Caco-2 (cell line): ENCODE measurements around the gene UTS2. TPM values are rescaled to one million over a fixed set of nuclear protein-coding genes. Genes with fewer than 3 reads are reported as not detected.

Source experiments
- BruUV-seq: library from RNA; stranded (reverse); fragments of 400-500 nt; replicated peaks from 2 replicates; lab custom pipeline; 2021; lab: Mats Ljungman, UMichigan
- CTCF ChIA-PET: fragments of 300-600 bp; sonication (Branson Sonifier 250); formaldehyde crosslinking; loops from one replicate; lab custom pipeline; 2022; ENCODE audit warnings: antibody characterized with exemption; lab: Charles Lee
- POLR2A ChIA-PET: fragments of 300-600 bp; sonication (Branson Sonifier 250); formaldehyde crosslinking; loops from one replicate; lab custom pipeline; 2022; ENCODE audit warnings: antibody characterized with exemption; lab: Charles Lee
- DNase-seq, 2 experiments: peaks; one replicate each; pipeline versions ENCODE4 v3.0.0 to v3.0.0-alpha.2; 2020 to 2022
- H3K27me3 ChIP-seq: replicated peaks from 2 replicates; pipeline ENCODE4 v1.6.0; 2011; ENCODE audit warnings: low read length; ENCODE audit not compliant: control insufficient read depth, insufficient read depth
- H3K36me3 ChIP-seq: 2 replicates; pipeline ENCODE4 v1.5.1; 2011; ENCODE audit warnings: low read length; ENCODE audit not compliant: control insufficient read depth, insufficient read depth
- H3K4me1 ChIP-seq: fragments of 250-450 bp; sonication (Bioruptor Pico); 2 replicates; pipeline ENCODE4 v1.5.1; 2020; ENCODE audit warnings: mild to moderate bottlenecking
- H3K4me3 ChIP-seq: 2 replicates; pipeline ENCODE4 v1.5.1; 2011; ENCODE audit warnings: low read depth, mild to moderate bottlenecking, control low read depth, low read length
- H3K9me3 ChIP-seq: fragments of 250-450 bp; sonication (Bioruptor Pico); 2 replicates; pipeline ENCODE4 v1.5.1; 2020; ENCODE audit warnings: mild to moderate bottlenecking, moderate library complexity
- H3K27ac Mint-ChIP-seq: one replicate; pipeline ENCODE4 v1.8.0; 2022; ENCODE audit warnings: mixed read lengths; ENCODE audit not compliant: unreplicated experiment
- H3K27me3 Mint-ChIP-seq: one replicate; pipeline ENCODE4 v1.8.0; 2022; ENCODE audit warnings: mixed read lengths; ENCODE audit not compliant: insufficient read depth, unreplicated experiment
- H3K36me3 Mint-ChIP-seq: one replicate; pipeline ENCODE4 v1.8.0; 2022; ENCODE audit warnings: mild to moderate bottlenecking, mixed read lengths; ENCODE audit not compliant: insufficient read depth, unreplicated experiment
- H3K4me1 Mint-ChIP-seq: one replicate; pipeline ENCODE4 v1.8.0; 2022; ENCODE audit warnings: low read depth, mixed read lengths; ENCODE audit not compliant: unreplicated experiment
- H3K4me3 Mint-ChIP-seq: one replicate; pipeline ENCODE4 v1.8.0; 2022; ENCODE audit warnings: mild to moderate bottlenecking, moderate library complexity, mixed read lengths; ENCODE audit not compliant: unreplicated experiment
- H3K9me3 Mint-ChIP-seq: one replicate; pipeline ENCODE4 v1.8.0; 2022; ENCODE audit warnings: mixed read lengths; ENCODE audit not compliant: unreplicated experiment
- intact Hi-C: fragments of 100-400 bp; cut with micrococcal nuclease; formaldehyde crosslinking; loops from one replicate; pipeline ENCODE4 v1.10.0; 2022; ENCODE audit not compliant: unreplicated experiment
- total RNA-seq: library from RNA; stranded (reverse); gene quantifications from 2 replicates; pipeline ENCODE4 v1.2.3, GENCODE V29; 2022
- TF ChIP-seq, protein P1 (sequence below), 2 experiments: fragments of 200-600 bp in 1 of 2; IDR thresholded peaks; 1 replicate in 1 of 2; 2 replicates in 1 of 2; pipeline versions ENCODE4 v1.5.1 to v1.8.0; 2011 to 2022; ENCODE audit warnings: antibody characterized with exemption in 1 of 2, control low read depth in 1 of 2, inconsistent platforms in 1 of 2, low read depth in 1 of 2, low read length in 1 of 2, mild to moderate bottlenecking in 1 of 2, moderate library complexity in 1 of 2; ENCODE audit not compliant: insufficient read depth in 1 of 2, severe bottlenecking in 1 of 2, unreplicated experiment in 1 of 2

UTS2 gene
- total RNA-seq, 1 experiment from 2014 or later, result 10.8 TPM

DNA sequence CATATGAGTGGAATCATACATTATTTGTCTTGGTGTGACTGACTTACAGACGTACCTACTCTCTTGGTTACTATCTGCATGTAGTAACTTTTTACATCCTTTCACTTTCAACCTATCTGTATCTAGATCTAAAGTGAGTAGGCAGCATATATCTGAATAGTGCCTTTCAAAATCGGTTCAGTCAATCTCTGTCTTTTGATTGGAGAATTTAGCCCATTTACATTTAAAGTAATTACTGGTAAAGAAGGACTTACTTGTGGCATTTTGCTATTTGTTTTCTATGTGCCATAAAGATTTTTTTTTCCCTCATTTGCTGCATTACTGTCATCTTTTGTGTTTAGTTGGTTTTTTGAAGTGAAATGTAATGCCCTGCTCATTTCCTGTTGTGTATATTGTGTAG lies 14.2 kb downstream of the UTS2 start:
- H3K9me3 Mint-ChIP-seq, result peaks cover 35% of the 10 kb centered on the region
- no peak overlapping the region for H3K4me3 ChIP-seq

DNA sequence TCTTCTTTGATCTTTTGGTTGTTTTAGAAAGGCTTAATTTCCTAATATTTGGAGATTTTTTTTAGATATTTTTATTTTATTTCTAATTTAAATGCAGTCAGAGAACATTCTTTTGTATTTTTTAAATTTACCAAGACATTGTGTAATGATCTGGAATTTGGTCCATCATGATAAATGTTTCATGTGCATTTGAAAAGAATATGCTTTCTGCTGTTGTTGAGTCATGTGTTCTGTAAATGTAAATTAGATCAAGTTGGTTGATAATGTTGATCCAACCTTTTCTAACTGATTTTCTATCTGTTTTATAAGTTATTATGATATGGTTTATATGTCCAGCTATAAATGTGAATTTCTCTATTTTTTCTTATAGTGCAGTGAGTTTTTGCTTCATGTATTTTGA lies 19.8 kb downstream of the UTS2 start:
- BruUV-seq, result no TSS peak
- POLR2A ChIA-PET, result no interaction called here

More for the DNA sequence above, 14.2 kb downstream of the UTS2 start:
- no TSS peak for BruUV-seq
- Mint-ChIP-seq H3K27me3 (no peaks in the 10 kb centered on the region), H3K27ac (no peak overlapping the region), H3K36me3 (peaks cover 63% of the 10 kb centered on the region), H3K4me1 (peaks cover 7% of the 10 kb centered on the region), H3K4me3 (no peak overlapping the region)
- no peaks in the 10 kb centered on the region for H3K4me1 ChIP-seq
- H3K27me3 ChIP-seq, result no peaks in the 10 kb centered on the region
- POLR2A ChIA-PET, result no interaction called here
- DNase-seq, result no peak
- intact Hi-C loops, result no loop called here
- CTCF ChIA-PET, result no interaction called here
- H3K36me3 ChIP-seq, result peaks cover 4% of the 10 kb centered on the region
- TF ChIP-seq, protein P1, sequence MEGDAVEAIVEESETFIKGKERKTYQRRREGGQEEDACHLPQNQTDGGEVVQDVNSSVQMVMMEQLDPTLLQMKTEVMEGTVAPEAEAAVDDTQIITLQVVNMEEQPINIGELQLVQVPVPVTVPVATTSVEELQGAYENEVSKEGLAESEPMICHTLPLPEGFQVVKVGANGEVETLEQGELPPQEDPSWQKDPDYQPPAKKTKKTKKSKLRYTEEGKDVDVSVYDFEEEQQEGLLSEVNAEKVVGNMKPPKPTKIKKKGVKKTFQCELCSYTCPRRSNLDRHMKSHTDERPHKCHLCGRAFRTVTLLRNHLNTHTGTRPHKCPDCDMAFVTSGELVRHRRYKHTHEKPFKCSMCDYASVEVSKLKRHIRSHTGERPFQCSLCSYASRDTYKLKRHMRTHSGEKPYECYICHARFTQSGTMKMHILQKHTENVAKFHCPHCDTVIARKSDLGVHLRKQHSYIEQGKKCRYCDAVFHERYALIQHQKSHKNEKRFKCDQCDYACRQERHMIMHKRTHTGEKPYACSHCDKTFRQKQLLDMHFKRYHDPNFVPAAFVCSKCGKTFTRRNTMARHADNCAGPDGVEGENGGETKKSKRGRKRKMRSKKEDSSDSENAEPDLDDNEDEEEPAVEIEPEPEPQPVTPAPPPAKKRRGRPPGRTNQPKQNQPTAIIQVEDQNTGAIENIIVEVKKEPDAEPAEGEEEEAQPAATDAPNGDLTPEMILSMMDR (IDR thresholded peaks at IDR 0.05; ENCODE audit: insufficient read depth in 1 of 2, low read depth in 1 of 2, low read length in 1 of 2, severe bottlenecking in 1 of 2, unreplicated experiment in 1 of 2), result no peak
- peaks cover 8% of the 10 kb centered on the region; the same call in 1 of the 2 replicates for H3K9me3 ChIP-seq

DNA sequence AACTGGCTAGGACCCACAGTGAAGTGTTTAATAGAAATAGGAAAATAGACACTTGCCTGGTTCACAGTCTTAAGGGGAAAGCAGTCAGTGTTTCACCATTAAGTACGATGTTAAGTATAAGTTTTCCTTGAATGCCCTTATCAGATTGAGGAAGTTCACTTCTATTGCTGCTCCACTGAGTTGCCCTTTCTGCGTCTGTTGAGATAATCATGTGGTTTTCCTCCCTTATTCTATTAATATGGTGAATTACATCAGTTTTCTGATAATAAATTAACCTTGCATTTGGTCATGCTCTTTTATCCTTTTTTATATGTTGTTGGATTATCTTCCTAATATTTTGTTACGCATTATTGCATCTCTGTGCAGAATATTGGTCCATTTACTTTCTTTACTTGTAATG lies 21.4 kb downstream of the UTS2 start:
- Mint-ChIP-seq H3K36me3 (peaks cover 65% of the 10 kb centered on the region), H3K9me3 (peaks cover 10% of the 10 kb centered on the region), H3K4me3 (no peak overlapping the region), H3K27me3 (no peaks in the 10 kb centered on the region), H3K4me1 (peaks cover 6% of the 10 kb centered on the region), H3K27ac (no peak overlapping the region)
- TF ChIP-seq, protein P1 (IDR thresholded peaks at IDR 0.05; ENCODE audit: insufficient read depth in 1 of 2, low read depth in 1 of 2, low read length in 1 of 2, severe bottlenecking in 1 of 2, unreplicated experiment in 1 of 2), result no peak
- no peaks in the 10 kb centered on the region; the same call in 1 of the 2 replicates for H3K4me1 ChIP-seq
- no peak overlapping the region for H3K4me3 ChIP-seq
- ChIA-PET CTCF (no interaction called here), POLR2A (no interaction called here)
- intact Hi-C loops, result no loop called here
- H3K36me3 ChIP-seq, result no peaks in the 10 kb centered on the region; the same call in 1 of the 2 replicates
- no peak for DNase-seq
- no peaks in the 10 kb centered on the region for H3K9me3 ChIP-seq
- BruUV-seq, result no TSS peak
- no peaks in the 10 kb centered on the region for H3K27me3 ChIP-seq

More for the DNA sequence above, 19.8 kb downstream of the UTS2 start:
- intact Hi-C loops, result no loop called here
- TF ChIP-seq, protein P1 (IDR thresholded peaks at IDR 0.05; ENCODE audit: insufficient read depth in 1 of 2, low read depth in 1 of 2, low read length in 1 of 2, severe bottlenecking in 1 of 2, unreplicated experiment in 1 of 2), result no peak
- DNase-seq, result no peak
- Mint-ChIP-seq H3K27ac (no peak overlapping the region), H3K36me3 (peaks cover 65% of the 10 kb centered on the region), H3K27me3 (no peaks in the 10 kb centered on the region), H3K4me1 (peaks cover 6% of the 10 kb centered on the region), H3K4me3 (no peak overlapping the region), H3K9me3 (peaks cover 19% of the 10 kb centered on the region)
- Histone ChIP-seq H3K4me1 (no peaks in the 10 kb centered on the region; the same call in 1 of the 2 replicates), H3K27me3 (no peaks in the 10 kb centered on the region), H3K36me3 (peaks cover 2% of the 10 kb centered on the region), H3K4me3 (no peak overlapping the region), H3K9me3 (no peaks in the 10 kb centered on the region; the same call in 1 of the 2 replicates)
- CTCF ChIA-PET, result no interaction called here
